Measurements from ENCODE around the gene RRP36.

Gene RRP36

DNA sequence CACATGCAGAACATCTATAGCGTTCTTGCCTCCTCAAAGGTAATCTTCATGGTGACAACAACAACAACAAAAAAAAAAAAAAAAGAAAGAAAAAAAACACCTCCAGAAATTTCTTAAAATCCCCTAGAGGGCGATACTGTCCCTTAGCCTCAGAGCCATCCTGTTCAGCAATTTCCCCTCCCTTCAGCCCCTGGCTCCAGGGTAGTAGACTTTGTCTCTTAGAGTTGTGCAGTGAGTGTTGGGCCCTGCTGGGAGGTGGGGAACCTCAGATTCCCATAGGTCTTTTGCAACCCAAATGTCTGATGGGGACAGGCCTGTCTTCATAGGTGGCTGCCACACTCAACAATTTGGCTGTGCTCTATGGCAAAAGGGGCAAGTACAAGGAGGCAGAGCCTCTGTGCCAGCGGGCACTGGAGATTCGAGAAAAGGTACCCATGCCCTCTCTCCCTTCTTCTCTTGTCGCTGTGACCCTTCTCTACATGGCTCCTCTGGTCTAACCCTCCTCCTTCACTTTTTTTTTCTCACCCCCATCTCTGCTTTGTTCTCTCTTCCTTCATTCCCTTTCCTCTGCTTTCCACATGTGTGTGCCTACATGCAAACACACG, 48.7 kb downstream of the RRP36 start:
- no peak for ATAC-seq
- DNase-seq, result peak; percentile 14

DNA sequence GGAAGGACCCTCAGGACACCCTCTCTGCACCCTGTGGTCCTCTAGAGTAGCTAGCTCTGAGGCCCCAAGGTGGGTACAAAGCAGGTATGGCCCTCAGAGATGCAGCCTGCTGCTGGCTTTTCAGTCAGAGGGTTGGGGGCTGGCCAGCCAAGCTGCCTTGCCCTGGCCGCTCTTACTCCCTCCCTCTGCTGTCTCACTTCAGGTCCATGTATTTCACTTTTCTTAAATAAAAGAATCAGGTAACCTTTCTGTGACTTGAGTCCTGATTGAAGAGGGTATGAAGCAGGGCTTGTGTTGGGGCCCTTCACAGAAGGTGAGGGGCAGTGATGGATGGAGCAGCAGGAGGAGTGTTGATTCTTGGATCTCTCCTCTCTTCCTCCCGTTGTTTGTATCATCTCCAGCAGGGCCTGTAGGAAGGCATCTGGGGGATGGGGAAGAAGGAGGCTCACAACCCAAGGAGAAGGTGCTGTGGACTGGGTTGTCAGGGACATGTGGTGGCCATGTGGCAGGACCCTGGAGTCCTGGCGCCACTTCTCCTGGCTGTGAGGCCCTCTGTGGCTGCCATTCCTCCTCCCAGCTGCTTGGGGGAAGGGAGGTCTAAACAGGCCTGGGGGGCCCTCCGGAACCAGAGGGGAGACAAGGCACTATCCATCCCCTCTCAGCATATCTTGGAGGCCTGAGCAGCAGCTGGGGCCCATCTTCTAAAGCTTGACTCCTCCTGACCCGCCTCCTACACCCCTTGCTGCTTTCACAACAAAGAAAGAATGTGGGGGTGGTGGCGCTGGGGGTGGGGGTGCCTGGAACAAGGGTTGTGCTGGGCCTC, 53.6 kb downstream of the RRP36 start:
- ATAC-seq (no peak), DNase-seq (no peak)

DNA sequence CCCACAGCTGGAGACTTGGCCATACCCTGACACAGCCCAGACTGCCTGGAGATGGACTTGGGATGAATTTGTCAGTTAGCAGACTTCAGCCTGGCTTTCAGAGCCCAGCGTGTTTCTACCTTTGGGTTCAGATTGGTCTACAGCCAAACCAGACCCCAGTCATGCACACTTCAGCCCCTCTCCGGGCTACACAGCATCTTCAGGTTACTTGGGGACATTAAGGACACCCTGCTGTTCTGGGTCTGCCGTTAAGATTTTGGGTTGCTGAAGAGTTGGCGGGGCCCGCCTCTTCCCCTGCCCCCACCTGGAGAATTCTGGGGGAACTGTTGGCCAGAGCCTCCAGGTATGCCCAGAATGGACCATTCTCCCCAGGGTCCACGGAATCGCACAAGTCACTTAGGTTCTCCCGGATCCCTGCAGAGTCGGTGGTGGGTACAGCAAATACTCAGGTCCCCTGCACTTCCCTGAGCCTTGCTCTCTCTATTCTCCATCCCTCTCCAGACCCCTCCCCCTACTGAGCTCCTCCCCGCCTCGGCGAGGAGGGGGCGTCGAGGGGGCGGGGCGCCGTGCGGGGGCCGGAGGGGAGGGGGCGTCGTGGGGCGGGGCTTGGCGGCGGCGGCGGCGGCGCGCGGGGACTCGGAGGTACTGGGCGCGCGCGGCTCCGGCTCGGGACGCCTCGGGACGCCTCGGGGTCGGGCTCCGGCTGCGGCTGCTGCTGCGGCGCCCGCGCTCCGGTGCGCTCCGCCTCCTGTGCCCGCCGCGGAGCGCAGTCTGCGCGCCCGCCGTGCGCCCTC, 54.4 kb downstream of the RRP36 start, which contains the start of gene PTK7:
TSS of gene PTK7 (plus strand) at position 645 of the 794 bp plus-strand sequence. CDS start 175 bp downstream, outside the sequence.
- DNase-seq (peak; percentile 44), ATAC-seq (peak; percentile 45)

DNA sequence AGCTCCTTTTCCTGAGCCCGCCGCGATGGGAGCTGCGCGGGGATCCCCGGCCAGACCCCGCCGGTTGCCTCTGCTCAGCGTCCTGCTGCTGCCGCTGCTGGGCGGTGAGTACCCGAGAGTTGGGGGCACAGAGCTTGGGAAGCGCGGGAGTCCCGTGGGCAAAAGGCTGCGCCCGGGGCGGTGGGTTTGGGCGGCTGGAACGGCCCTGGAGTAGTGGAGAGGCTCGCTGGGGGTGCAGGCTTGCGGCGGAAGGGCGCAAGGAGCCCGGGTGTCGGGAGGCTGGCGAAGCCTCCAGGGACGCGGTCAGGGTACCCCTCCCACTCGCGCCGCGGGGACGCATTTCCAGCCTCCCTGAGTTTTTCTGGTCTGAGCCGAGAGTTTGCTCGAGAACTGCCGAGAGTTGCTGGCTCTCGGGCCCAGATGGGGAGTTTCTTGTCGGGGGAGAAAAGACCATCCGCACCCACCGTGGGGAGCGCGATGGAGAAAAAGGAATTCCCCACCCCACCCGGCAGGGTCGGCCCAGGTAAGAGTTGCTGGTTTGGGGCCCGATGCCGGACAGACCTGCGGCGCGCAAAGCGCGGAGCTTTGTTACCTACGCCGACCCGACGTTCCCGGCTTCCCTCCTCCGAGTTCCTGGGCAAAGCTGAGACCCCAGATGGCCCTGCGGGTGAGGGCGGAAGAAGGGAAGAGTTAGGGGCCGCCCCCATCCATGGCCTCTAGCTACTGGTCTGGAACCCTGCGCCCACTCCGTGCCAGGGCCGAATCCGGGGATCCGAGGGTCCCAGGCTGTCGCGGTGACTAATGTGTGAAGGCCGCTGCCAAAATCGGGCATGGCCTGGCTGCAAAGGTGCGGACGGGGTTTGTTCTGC, 55.3 kb downstream of the RRP36 start:
- DNase-seq, result peak; percentile 15
- ATAC-seq, result peak; percentile 1

DNA sequence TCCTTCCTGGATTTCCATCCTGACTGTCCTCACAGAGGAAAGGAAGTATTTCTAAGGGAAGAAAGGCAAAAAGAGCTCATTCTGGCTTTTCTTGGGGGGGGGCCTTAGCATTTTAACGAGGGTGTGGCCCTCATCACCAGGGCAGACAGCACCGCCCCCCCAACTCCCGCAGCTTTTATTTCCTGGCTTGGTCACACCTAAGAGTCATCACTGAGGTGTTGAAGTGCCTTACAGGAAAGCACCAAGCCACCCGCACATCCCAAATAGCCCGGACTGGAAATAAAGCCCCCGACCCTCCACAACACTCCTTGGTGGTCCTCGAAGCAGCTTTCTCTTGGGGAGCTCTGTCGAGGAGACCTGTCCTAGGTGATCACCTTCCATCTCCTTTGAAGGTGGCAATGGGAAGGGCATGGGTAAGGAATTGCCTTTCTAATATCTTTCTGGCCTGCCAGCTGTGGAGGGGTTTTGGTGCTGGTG, 55.9 kb downstream of the RRP36 start:
- ATAC-seq (no peak), DNase-seq (no peak)

DNA sequence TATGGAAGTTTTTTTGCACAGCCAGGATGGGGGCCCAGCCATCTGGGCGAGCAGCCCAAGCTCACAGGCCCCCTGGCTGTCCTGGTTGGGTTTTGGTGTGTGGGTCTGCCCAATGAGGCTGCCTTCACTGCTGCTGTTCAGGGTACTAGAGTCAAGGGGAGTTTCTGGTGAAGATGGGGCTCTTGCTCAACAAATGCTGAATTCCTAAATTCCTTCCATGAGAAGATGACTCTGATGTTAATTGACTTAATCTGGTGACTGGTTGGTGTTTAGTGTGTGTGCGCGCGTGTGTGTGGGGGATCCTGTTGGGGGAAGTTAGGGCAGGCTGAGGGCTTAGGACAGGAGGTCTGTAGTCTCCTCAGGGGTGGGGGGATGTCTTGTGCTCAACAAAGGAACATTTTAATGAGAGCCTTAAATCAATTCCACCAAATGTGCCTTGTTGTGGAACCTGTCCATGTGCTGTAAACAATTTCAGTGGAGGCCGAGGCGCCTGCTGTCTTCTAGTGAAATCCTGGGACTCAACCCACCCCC, 56.6 kb downstream of the RRP36 start:
- DNase-seq (no peak), ATAC-seq (no peak)

DNA sequence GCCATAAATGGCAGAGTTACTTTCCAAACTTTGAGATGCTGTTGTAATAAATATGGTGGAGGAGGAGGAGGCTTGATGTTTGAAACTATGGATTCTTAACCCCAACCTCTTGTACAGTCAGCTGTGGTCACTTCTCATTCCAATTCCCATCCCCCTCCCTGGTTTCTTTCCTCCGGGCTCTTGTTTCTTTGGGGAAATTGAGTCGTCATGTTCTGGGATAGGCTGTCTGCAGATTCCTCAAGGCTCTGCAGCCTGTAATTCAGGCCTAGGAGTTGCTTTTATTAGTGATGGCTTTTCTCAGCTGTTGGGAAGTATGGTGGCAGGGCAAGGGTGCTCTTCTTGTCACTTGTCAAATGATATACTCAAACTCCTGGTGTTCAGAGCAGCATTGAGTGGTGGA, 57.3 kb downstream of the RRP36 start:
- ATAC-seq, result no peak
- DNase-seq, result no peak

All from stimulated activated naive CD8-positive, alpha-beta T cell treated with anti-CD3 and anti-CD28 coated beads, Interleukin-15, Interleukin-2, amounts not matched to agents 100 U/mL and 50 U/mL, for 24 hours (primary cell).